KMS-11 (cell line): ENCODE data around the gene OTOP2.

Source experiments
- H2AFZ ChIP-seq: fragments of 200-600 bp; sonication (generic); 2 replicates; pipeline ENCODE4 v1.6.1; 2016; ENCODE audit warnings: antibody characterized with exemption, mixed run types, low read depth
- H3K27ac ChIP-seq: fragments of 200-600 bp; sonication (generic); 2 replicates; pipeline ENCODE4 v1.6.1; 2016; ENCODE audit warnings: mild to moderate bottlenecking, mixed run types
- H3K27me3 ChIP-seq: fragments of 200-600 bp; sonication (generic); 2 replicates; pipeline ENCODE4 v1.6.1; 2017; ENCODE audit warnings: mild to moderate bottlenecking, low read depth, mixed run types, moderate library complexity; ENCODE audit not compliant: insufficient read depth
- H3K36me3 ChIP-seq: fragments of 200-600 bp; sonication (generic); 2 replicates; pipeline ENCODE4 v1.6.1; 2017; ENCODE audit warnings: mild to moderate bottlenecking, mixed run types; ENCODE audit not compliant: insufficient read depth
- H3K4me1 ChIP-seq: fragments of 200-600 bp; sonication (generic); 2 replicates; pipeline ENCODE4 v1.6.1; 2016; ENCODE audit warnings: mild to moderate bottlenecking, low read depth, mixed run types; ENCODE audit not compliant: poor library complexity, severe bottlenecking
- H3K4me2 ChIP-seq: fragments of 200-600 bp; sonication (generic); 2 replicates; pipeline ENCODE4 v1.7.0; 2016; ENCODE audit warnings: mild to moderate bottlenecking, mixed run types
- H3K4me3 ChIP-seq: fragments of 200-600 bp; sonication (generic); IDR thresholded peaks from 2 replicates; pipeline ENCODE4 v1.6.1; 2017; ENCODE audit warnings: low read depth, low read length, mixed read lengths; ENCODE audit not compliant: insufficient read depth
- H3K79me2 ChIP-seq: fragments of 200-600 bp; sonication (generic); 2 replicates; pipeline ENCODE4 v1.6.1; 2016; ENCODE audit warnings: low read depth, mixed run types; ENCODE audit not compliant: insufficient read depth
- H3K9ac ChIP-seq: fragments of 200-600 bp; sonication (generic); 2 replicates; pipeline ENCODE4 v1.6.1; 2016; ENCODE audit warnings: mild to moderate bottlenecking, mixed run types
- H4K20me1 ChIP-seq: fragments of 200-600 bp; sonication (generic); 2 replicates; pipeline ENCODE4 v1.6.1; 2016; ENCODE audit warnings: mild to moderate bottlenecking, mixed run types; ENCODE audit not compliant: insufficient read depth
- CTCF ChIP-seq: fragments of 200-600 bp; sonication (generic); conservative IDR thresholded peaks from 2 replicates; pipeline ENCODE4 v1.6.1; 2017; ENCODE audit warnings: low read depth, mild to moderate bottlenecking, antibody characterized with exemption, low read length, moderate library complexity, mixed read lengths

Gene OTOP2

GRCh38 chr17:74972973-74973328 is 48.9 kb downstream of the OTOP2 start:
- H2AFZ ChIP-seq, result peak overlapping the region; percentile 60
- H3K27me3 ChIP-seq, result peaks cover 32% of the 10 kb centered on the region
- no peak for TF ChIP-seq CTCF
- no peaks in the 10 kb centered on the region for H3K79me2 ChIP-seq
- peak overlapping the region; percentile 63 for H3K4me2 ChIP-seq
- H3K36me3 ChIP-seq, result no peaks in the 10 kb centered on the region
- H3K4me3 ChIP-seq, result no peak overlapping the region
- peaks cover 3% of the 10 kb centered on the region for H3K4me1 ChIP-seq
- H3K27ac ChIP-seq, result no peak overlapping the region
- H4K20me1 ChIP-seq, result no peaks in the 10 kb centered on the region
- H3K9ac ChIP-seq, result no peak overlapping the region

GRCh38 chr17:74975943-74976342 is 51.9 kb downstream of the OTOP2 start:
- no peak overlapping the region for H3K4me2 ChIP-seq
- no peak for TF ChIP-seq CTCF

DNA sequence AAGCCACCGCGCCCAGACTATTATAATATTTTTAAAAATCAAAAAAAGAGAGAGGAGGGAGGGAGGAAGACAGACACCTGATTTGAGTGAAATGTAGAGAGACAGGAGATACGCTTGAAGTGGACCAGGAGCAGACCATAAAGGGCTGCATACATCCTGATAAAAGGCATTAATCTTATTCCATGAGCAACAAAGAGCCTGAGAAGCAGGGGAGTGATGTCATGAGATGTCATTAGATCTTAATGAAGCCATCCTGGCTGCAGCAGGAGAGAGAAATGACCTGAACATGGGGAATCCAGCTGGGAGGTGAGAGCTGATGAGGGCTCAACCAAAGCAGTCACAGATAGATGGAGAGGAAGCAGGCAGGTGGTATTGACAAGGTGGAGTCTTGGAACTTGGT is 53.7 kb downstream of the OTOP2 start:
- Histone ChIP-seq H3K4me3 (no peak overlapping the region), H4K20me1 (no peaks in the 10 kb centered on the region), H3K27me3 (peaks cover 26% of the 10 kb centered on the region), H3K9ac (no peak overlapping the region), H3K79me2 (no peaks in the 10 kb centered on the region), H3K4me1 (peaks cover 21% of the 10 kb centered on the region), H3K4me2 (no peak overlapping the region), H3K36me3 (no peaks in the 10 kb centered on the region), H2AFZ (no peak overlapping the region), H3K27ac (no peak overlapping the region)
- TF ChIP-seq CTCF, result no peak

More at GRCh38 chr17:74975943-74976342, 51.9 kb downstream of the OTOP2 start:
- no peak overlapping the region for H3K9ac ChIP-seq
- H2AFZ ChIP-seq, result no peak overlapping the region
- H4K20me1 ChIP-seq, result no peaks in the 10 kb centered on the region
- H3K4me3 ChIP-seq, result no peak overlapping the region
- peaks cover 8% of the 10 kb centered on the region for H3K4me1 ChIP-seq
- no peak overlapping the region for H3K27ac ChIP-seq
- H3K79me2 ChIP-seq, result no peaks in the 10 kb centered on the region
- no peaks in the 10 kb centered on the region for H3K36me3 ChIP-seq
- H3K27me3 ChIP-seq, result peaks cover 32% of the 10 kb centered on the region

GRCh38 chr17:74978240-74978639 is 54.2 kb downstream of the OTOP2 start:
- Histone ChIP-seq H3K27me3 (peaks cover 22% of the 10 kb centered on the region), H3K36me3 (no peaks in the 10 kb centered on the region), H3K79me2 (no peaks in the 10 kb centered on the region), H3K27ac (no peak overlapping the region), H4K20me1 (no peaks in the 10 kb centered on the region), H3K4me1 (peaks cover 17% of the 10 kb centered on the region), H2AFZ (no peak overlapping the region), H3K4me3 (no peak overlapping the region), H3K4me2 (no peak overlapping the region), H3K9ac (no peak overlapping the region)
- no peak for TF ChIP-seq CTCF
